Peyer's patch (tissue), 4 donors: ENCODE measurements around the gene TBC1D30.

Experiments used
- POLR2A ChIP-seq, 2 donors: fragments of 450-650 bp; IDR thresholded peaks; one replicate each; pipeline ENCODE4 v1.5.1; 2017; ENCODE audit warnings: antibody characterized with exemption in 2 of 2, mild to moderate bottlenecking in 2 of 2, moderate library complexity in 2 of 2
- TF ChIP-seq, protein P1 (sequence below), 6 experiments: fragments of 450-650 bp in 4 of 6; fragments of 200-600 bp in 2 of 6; sonication (generic) in 1 of 6; IDR thresholded peaks; one replicate each; pipeline ENCODE4 v1.5.1; 2017 to 2019; ENCODE audit warnings: antibody characterized with exemption in 6 of 6, mild to moderate bottlenecking in 3 of 6, moderate library complexity in 1 of 6

DNA sequence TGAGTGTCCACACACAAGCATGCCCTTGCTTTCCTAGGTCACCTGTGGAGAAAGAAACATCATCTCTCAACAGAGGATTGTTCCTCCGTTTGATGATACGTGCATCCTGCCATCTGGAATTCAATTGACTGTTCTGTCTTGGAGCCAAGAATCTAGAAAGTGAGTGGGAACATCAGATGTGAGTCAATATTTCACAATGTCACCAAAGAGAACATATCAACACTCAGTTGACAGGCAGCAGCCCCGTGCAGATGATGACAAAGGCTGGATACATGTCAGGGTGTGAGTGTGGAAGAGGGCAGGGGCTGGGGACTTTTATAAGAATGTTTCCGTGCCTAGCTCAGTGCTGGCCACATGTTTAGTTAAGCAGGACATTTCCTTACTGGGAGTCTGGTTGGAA is 76.1 kb downstream of the TBC1D30 start:
- TF ChIP-seq, protein P1, sequence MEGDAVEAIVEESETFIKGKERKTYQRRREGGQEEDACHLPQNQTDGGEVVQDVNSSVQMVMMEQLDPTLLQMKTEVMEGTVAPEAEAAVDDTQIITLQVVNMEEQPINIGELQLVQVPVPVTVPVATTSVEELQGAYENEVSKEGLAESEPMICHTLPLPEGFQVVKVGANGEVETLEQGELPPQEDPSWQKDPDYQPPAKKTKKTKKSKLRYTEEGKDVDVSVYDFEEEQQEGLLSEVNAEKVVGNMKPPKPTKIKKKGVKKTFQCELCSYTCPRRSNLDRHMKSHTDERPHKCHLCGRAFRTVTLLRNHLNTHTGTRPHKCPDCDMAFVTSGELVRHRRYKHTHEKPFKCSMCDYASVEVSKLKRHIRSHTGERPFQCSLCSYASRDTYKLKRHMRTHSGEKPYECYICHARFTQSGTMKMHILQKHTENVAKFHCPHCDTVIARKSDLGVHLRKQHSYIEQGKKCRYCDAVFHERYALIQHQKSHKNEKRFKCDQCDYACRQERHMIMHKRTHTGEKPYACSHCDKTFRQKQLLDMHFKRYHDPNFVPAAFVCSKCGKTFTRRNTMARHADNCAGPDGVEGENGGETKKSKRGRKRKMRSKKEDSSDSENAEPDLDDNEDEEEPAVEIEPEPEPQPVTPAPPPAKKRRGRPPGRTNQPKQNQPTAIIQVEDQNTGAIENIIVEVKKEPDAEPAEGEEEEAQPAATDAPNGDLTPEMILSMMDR (IDR thresholded peaks at IDR 0.05): no peak
- TF ChIP-seq POLR2A (IDR thresholded peaks at IDR 0.05): no peak
